HEK293T (cell line): Measurements from ENCODE around the gene EXPH5.

ENCODE experiments used
- CTCF ChIA-PET: fragments of 350-600 bp; formaldehyde crosslinking; extraction: SDS; loops from one replicate; lab custom pipeline; 2021; ENCODE audit warnings: antibody characterized with exemption, inconsistent platforms; lab: Yijun Ruan, JAX
- POLR2A ChIA-PET: fragments of 350-600 bp; formaldehyde crosslinking; extraction: SDS; loops from one replicate; lab custom pipeline; 2020; ENCODE audit warnings: antibody characterized with exemption, inconsistent platforms; lab: Yijun Ruan, JAX
- DNase-seq: peaks from one replicate; pipeline ENCODE4 v3.0.0; 2012; ENCODE audit warnings: mixed read lengths; ENCODE audit errors: extremely low spot score
- ARNT ChIP-seq: fragments of 450-650 bp; IDR thresholded peaks from 2 replicates; pipeline ENCODE4 v1.6.1; 2017; ENCODE audit warnings: mild to moderate bottlenecking
- BHLHE40 ChIP-seq: fragments of 450-650 bp; IDR thresholded peaks from 2 replicates; pipeline ENCODE4 v1.6.1; 2016; ENCODE audit warnings: mild to moderate bottlenecking, moderate library complexity, borderline replicate concordance
- CTBP1 ChIP-seq: fragments of 450-650 bp; IDR thresholded peaks from 2 replicates; pipeline ENCODE4 v1.6.1; 2016; ENCODE audit warnings: borderline replicate concordance
- ELF4 ChIP-seq: fragments of 450-650 bp; IDR thresholded peaks from 2 replicates; pipeline ENCODE4 v1.6.1; 2017; ENCODE audit warnings: antibody characterized with exemption
- FOXA1 ChIP-seq: fragments of 450-650 bp; IDR thresholded peaks from 2 replicates; pipeline ENCODE4 v1.6.1; 2016; ENCODE audit warnings: mild to moderate bottlenecking
- FOXK2 ChIP-seq: fragments of 450-650 bp; IDR thresholded peaks from 2 replicates; pipeline ENCODE4 v1.6.1; 2016; ENCODE audit warnings: mild to moderate bottlenecking
- FOXM1 ChIP-seq: fragments of 450-650 bp; IDR thresholded peaks from 2 replicates; pipeline ENCODE4 v1.6.1; 2017; ENCODE audit warnings: mild to moderate bottlenecking, borderline replicate concordance
- HDGF ChIP-seq: fragments of 450-650 bp; IDR thresholded peaks from 2 replicates; pipeline ENCODE4 v1.6.1; 2017; ENCODE audit warnings: antibody characterized with exemption, borderline replicate concordance
- L3MBTL2 ChIP-seq: fragments of 450-650 bp; conservative IDR thresholded peaks from 2 replicates; pipeline ENCODE4 v1.6.1; 2016; ENCODE audit warnings: mild to moderate bottlenecking
- LEF1 ChIP-seq: fragments of 450-650 bp; IDR thresholded peaks from 2 replicates; pipeline ENCODE4 v1.6.1; 2017; ENCODE audit warnings: mild to moderate bottlenecking, borderline replicate concordance
- NFRKB ChIP-seq: fragments of 450-650 bp; IDR thresholded peaks from 2 replicates; pipeline ENCODE4 v1.6.1; 2016; ENCODE audit warnings: mild to moderate bottlenecking, moderate library complexity
- PKNOX1 ChIP-seq: fragments of 450-650 bp; IDR thresholded peaks from 2 replicates; pipeline ENCODE4 v1.6.1; 2016
- SP1 ChIP-seq: fragments of 450-650 bp; IDR thresholded peaks from 2 replicates; pipeline ENCODE4 v1.6.1; 2017
- SUZ12 ChIP-seq: fragments of 450-650 bp; IDR thresholded peaks from 2 replicates; pipeline ENCODE4 v1.6.1; 2016; ENCODE audit warnings: mild to moderate bottlenecking
- TARDBP ChIP-seq: fragments of 450-650 bp; IDR thresholded peaks from 2 replicates; pipeline ENCODE4 v1.6.1; 2016
- ZNF384 ChIP-seq: fragments of 450-650 bp; IDR thresholded peaks from 2 replicates; pipeline ENCODE4 v1.6.1; 2016

The EXPH5 gene

GRCh38 chr11:108536783-108537182 is 56.8 kb downstream of the EXPH5 start:
- POLR2A ChIA-PET: no interaction called here

GRCh38 chr11:108535384-108535955 is 58.1 kb downstream of the EXPH5 start:
- ChIA-PET POLR2A (no interaction called here), CTCF (no interaction called here)
- TF ChIP-seq ELF4: no peak
- no peak for TF ChIP-seq TARDBP
- TF ChIP-seq CTBP1: no peak
- TF ChIP-seq BHLHE40: no peak
- TF ChIP-seq ZNF384: no peak
- no peak for TF ChIP-seq HDGF
- no peak for TF ChIP-seq NFRKB
- TF ChIP-seq FOXM1: no peak
- no peak for TF ChIP-seq LEF1
- TF ChIP-seq FOXK2: no peak
- no peak for TF ChIP-seq SUZ12
- TF ChIP-seq ARNT: no peak
- TF ChIP-seq SP1: no peak
- no peak for TF ChIP-seq L3MBTL2
- no peak for TF ChIP-seq FOXA1
- TF ChIP-seq PKNOX1: no peak
- DNase-seq: no peak

More at GRCh38 chr11:108536783-108537182, 56.8 kb downstream of the EXPH5 start:
- CTCF ChIA-PET: no interaction called here
- TF ChIP-seq PKNOX1 (no peak), ARNT (no peak), BHLHE40 (no peak), NFRKB (no peak), HDGF (no peak), CTBP1 (no peak), LEF1 (no peak), ZNF384 (no peak), FOXK2 (no peak), FOXM1 (no peak), ELF4 (no peak), SUZ12 (no peak), L3MBTL2 (no peak), FOXA1 (no peak), SP1 (no peak), TARDBP (no peak)
- DNase-seq: no peak

GRCh38 chr11:108534274-108534882 is 59.2 kb downstream of the EXPH5 start:
- POLR2A ChIA-PET: no interaction called here
- no peak for TF ChIP-seq PKNOX1
- TF ChIP-seq ELF4: no peak
- TF ChIP-seq BHLHE40: no peak
- no peak for TF ChIP-seq ARNT
- TF ChIP-seq HDGF: no peak
- TF ChIP-seq FOXM1: no peak
- no peak for TF ChIP-seq LEF1
- TF ChIP-seq ZNF384: no peak
- TF ChIP-seq FOXA1: no peak
- TF ChIP-seq L3MBTL2: no peak
- no peak for TF ChIP-seq SP1
- TF ChIP-seq FOXK2: no peak
- no peak for TF ChIP-seq SUZ12
- no peak for TF ChIP-seq TARDBP
- no peak for TF ChIP-seq NFRKB
- no peak for TF ChIP-seq CTBP1
- DNase-seq: no peak
- CTCF ChIA-PET: interaction anchor here (0.6 kb wide), 1 partner anchor 58 kb away, joined by 3 read pairs; no protein-coding TSS in a partner anchor

GRCh38 chr11:108530426-108530825 is 63.1 kb downstream of the EXPH5 start:
- TF ChIP-seq NFRKB (no peak), SP1 (no peak), FOXK2 (no peak), BHLHE40 (no peak), LEF1 (no peak), ARNT (no peak), ELF4 (no peak), ZNF384 (no peak), SUZ12 (no peak), L3MBTL2 (no peak), FOXM1 (no peak)
- ChIA-PET POLR2A (no interaction called here), CTCF (interaction anchor here (0.8 kb wide), 1 partner anchor 9 kb away, joined by 3 read pairs; no protein-coding TSS in a partner anchor)
- DNase-seq: no peak

- ChIA-PET POLR2A (no interaction called here), CTCF (interaction anchor here (0.6 kb wide), 1 partner anchor 12 kb away, joined by 3 read pairs; no protein-coding TSS in a partner anchor)
- DNase-seq: no peak
- TF ChIP-seq SP1 (no peak), BHLHE40 (no peak), L3MBTL2 (no peak), FOXK2 (no peak), FOXA1 (no peak), HDGF (no peak), ZNF384 (no peak), PKNOX1 (no peak), SUZ12 (no peak), ARNT (no peak), ELF4 (no peak), CTBP1 (no peak), TARDBP (no peak)
Observed at GRCh38 chr11:108527382-108527781, 66.2 kb downstream of the EXPH5 start.
